ENCODE results near the gene DLG1.

Gene DLG1

DNA sequence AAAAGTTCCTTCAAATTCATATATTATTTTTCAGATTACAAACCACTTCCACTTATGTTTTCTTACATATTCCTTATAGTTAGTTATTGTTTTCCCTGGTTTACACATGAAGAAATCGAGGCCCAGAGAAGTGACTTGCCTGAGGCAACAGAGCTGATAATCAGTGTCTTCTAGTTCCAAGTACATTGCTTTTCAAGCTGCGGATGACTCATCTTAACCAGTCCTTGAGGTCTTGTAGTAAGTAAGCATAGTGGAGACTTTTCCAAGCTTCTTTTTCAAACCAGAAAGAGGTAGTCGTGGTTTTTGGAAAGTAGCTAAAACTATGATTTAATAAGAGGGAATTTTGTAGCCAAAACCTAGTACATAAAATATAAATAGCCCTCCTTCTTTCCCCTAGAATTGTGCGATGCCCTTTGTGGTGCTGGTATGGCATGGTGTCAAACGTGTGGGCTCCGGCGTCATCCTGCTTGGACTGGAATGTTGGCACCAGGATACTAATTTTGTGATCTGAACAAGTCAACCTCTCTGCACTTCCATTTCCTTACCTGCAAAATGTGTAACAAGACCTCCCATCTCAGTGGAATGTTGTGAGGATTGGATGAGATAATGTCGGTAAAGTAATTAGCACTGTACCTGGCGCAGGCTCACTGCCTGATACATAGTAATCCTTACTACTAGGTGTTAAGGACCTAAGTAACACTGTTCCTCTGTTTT, 19.0 kb upstream of the DLG1 start:
- no peak for FAIRE-seq

DNA sequence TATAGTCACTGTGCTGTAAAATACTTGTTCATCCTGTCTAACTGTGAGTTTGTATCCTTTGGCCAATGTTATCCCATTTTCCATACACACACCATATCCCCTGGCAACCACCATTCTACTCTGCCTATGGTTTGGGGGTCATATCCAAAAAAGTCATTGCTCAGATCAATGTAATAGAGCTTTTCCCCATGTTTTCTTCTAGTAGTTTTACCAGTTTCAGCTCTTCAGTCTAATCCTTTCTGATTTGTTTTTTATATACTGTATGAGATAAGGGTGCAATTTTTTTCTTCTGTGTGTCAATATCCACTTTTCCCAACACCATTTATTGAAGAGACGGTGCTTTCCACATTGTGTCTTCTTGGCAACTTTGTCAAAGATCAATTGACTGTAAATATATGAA, 14.0 kb upstream of the DLG1 start:
- FAIRE-seq: no peak

DNA sequence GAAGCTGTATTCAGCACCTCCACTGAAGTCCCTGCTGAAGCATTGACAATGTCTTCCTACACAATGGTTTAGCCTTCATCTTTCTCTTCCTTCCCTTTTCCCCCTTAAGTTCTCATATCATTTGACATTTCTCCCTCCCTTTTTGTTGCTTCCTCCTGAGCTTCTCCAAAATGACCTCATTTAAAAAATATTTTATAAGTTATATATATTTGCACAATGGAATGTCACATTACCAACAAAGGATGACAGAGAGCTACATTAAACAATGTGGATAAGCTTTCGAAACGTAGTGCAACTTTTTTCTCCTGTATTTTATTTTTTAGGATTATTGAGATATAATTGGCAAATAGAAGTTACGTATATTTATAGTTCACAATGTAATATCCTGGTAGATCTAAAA, 13.2 kb upstream of the DLG1 start:
- no peak for FAIRE-seq

DNA sequence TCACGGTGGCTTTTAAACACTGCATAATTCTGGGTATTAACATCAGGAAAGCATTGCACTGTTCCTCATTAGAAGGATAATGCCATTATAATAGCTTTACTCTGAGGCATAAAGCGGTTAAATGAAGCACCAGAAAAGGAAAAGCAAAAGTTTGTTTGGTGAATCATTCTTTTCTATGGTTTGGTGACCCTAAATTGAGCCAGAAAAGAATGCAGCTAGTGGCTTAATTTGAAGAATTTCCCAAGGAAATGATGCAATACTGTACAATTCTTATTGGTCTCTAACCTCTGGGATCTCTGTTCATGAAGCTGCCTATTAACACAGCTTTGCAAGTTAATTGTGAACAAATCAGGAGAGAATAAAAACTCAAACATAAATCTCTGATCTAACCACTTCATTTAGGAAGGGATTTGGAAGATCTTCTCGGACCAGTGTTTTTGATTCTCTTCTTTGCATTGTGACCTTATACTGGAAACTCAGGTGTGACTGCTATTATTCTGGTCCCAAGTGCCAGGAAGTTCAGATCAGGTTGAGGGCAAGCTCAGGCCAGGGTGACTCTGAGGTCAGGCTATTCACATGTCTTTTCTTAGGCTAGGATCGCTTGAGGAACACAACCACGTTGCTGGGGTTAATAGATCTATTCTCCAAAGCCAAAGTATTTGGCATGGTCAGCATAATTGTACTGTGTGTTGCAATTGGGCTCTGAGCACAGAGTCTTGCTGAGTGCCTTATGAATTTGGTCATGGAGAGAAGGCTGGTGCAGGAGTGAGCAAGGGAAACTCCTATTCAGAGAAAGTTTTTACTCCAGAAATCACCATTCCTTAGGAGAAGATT, 11.3 kb upstream of the DLG1 start:
- FAIRE-seq: no peak

DNA sequence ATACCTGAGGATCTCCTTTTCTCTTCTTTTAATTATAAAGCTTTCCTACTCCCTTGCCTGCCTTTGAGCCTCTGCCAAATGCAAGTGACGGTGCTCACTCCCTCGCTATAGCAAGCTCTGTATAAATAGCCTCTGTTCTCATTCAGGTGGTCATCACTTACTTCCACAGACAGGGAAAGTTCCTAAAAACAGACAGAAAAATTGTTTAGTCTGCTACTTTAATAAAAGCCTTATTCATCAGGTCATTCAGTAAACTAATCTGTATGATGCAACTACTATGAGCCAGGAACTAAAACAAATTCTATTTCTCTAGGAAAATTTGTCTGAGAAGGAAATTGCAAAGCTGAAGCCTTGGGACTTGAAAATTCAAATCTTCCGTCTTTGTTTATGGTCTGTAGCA, 10.2 kb upstream of the DLG1 start:
- FAIRE-seq: no peak

DNA sequence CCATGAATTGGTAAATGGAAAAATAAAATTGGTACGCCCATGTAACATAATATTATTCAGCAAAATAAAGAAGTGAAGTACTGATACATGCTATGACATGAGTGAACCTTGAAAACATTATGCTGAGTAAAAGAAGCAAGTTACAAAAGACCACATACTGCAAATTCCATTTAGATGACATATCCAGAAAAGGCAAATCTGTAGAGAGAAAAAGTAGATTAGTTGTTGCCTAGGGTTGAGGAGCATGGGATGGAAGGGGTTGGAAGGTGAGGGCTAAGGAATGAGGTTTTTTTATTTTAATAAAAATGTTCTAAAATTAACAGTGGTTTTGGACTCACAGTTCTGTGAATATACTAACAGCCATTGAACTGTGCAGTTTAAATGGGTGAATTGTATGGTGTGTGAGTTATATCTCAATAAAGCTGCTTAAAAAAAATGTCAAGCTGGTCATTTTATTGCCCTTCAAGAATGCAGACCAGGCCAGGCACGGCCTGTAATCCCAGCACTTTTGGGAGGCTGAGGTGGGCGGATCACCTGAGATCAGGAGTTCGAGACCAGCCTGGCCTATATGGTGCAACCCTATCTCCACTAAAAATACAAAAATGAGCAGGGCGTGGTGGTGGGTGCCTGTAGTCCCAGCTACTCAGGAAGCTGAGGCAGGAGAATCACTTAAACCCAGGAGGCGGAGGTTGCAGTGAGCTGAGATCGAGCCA, 8.1 kb upstream of the DLG1 start:
- no peak for FAIRE-seq

DNA sequence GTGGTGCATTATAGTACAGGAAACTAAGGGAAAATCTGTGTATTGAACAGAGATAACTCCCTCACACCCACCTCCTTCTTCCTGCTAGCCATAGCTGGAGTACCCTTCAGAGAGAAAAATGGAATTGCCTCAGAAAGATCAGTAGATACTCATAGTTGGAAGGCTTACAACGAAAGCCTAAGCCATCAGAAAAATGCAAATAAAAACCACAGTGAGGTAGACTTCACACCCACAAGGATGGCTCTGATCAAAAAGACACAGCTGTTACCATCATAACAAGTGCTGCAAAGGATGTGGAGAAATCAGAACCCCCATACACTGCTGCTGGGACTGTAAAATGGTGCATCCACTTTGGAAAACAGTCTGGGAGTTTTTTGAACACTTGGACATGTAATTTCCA, 7.4 kb upstream of the DLG1 start:
- FAIRE-seq: no peak

DNA sequence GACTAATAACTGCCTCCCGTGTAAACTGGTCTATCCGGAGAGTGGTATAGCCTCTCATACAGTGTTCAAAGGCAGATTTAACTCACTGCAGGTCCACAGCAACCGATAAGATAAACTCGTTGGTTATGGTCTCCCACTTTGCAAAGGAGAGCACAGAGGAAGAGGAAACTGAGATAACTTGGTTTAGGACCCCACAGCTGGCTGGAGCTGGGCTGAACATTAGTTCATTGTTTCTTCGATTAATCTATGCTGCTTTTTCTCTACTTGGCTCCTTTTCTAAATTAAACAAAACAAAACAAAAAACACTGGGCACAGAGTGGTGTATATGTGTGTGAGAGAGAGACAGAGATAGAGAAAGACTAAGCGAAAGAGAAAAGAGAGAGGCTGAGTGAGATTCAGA, 5.0 kb upstream of the DLG1 start:
- FAIRE-seq: no peak

DNA sequence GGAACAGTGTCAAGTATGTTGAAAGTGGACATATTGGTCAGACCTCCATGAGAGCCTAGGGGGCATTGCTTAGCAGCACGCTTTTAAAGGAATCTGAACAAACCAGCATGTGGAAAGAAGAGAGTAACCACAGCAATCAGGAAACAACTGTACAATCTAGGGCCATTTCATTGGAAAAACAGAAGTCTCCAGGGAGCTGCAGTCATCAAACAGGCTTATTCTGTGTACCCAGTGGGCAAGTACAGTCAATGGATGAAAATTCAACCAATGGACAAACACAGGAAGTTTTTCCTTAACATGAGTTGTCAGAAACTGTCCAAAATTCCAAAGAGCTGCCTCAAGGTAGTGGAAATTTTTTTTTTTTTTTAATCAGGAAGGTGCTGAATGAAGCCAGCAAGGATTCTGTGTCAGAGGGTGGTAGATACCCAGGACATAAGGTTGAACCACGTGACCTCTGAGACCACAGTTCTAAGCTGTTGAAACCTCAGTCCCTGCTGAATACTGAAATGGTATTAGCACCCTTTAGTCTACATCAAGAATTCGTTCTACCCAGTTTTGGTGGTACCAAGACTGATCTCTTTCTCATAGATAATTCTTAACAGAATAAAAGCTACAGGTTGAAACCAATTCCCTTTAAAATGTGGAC, 4.4 kb upstream of the DLG1 start:
- no peak for FAIRE-seq

DNA sequence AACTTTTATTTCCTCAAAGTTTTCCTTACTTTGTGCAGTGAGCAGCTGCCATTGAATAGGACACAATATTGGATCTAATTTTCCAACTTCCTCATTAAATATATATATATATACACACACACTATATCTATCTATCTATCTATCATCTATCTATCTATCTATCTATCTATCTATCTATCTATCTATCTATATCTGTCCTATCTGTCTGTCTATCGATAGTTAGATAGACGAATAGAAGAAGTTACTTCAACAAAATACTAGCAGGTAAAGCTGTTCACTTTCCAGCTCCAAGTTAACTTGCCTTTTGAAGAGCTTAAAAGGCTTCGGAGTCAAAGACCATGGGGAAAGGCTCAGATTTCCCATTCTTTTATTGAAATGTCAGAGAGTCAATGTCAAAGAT, 3.6 kb upstream of the DLG1 start:
- FAIRE-seq: no peak

DNA sequence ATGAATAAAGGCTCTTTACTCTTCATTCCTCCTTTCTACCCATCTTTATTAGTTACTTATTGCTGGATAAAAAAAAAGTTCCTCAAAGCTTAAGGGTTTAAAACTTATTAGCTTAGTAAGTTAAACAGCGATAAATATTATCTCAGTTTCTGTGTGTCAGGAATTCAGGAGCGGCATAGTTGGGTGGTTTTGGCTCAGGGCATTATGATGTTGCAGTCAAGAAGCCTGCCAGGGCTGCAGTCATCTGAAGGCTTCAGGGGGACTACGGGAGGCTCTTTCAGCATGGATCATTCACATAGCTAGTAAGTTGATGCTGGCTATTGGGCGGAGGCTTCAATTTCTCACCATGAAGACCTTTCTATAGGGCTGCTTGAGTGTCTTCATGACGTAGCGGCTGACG, 1.9 kb upstream of the DLG1 start:
- no peak for FAIRE-seq

DNA sequence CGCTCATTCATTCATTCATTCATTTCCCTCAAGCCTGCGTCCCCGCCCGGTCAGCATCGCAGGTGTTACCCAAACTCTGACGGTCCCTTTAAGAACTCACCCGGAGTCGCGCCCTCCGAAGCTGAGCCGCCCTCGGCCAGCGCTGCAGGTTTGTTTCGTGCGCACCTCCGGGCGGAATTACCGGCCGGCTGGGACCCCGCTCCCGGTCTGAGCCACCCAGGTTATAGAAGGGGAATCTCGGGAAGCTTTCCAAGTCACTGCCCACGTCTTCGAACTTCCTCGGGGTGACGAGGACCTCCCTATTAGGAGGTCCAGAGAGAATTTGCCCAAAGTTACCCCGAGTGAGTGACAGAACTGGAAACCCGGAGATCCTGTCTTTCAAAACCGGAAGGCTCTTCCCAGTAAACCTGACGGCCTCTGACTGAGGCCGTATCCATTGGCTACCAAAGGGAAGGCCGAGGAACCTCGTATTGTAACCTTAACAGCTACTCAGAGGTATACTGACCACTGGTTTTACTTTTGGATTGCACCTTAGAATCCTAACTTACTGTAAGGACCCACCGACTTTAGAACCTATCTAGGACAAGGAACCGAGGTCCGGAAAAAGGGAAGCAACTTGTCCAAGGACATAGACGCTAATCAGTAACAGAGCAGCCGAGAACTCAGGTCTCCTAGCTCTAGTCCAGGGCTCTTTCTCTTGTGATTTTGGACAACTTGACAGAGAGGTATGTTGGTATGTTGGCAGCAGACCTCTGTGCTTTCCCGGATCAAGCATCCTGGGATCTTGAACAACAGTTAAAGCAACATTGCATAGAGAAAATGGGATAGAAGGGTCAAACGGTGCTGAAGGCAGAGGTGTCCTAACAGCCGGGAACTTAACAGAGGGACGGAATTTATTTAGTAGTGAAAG, 788 bp upstream of the DLG1 start:
- FAIRE-seq: no peak

DNA sequence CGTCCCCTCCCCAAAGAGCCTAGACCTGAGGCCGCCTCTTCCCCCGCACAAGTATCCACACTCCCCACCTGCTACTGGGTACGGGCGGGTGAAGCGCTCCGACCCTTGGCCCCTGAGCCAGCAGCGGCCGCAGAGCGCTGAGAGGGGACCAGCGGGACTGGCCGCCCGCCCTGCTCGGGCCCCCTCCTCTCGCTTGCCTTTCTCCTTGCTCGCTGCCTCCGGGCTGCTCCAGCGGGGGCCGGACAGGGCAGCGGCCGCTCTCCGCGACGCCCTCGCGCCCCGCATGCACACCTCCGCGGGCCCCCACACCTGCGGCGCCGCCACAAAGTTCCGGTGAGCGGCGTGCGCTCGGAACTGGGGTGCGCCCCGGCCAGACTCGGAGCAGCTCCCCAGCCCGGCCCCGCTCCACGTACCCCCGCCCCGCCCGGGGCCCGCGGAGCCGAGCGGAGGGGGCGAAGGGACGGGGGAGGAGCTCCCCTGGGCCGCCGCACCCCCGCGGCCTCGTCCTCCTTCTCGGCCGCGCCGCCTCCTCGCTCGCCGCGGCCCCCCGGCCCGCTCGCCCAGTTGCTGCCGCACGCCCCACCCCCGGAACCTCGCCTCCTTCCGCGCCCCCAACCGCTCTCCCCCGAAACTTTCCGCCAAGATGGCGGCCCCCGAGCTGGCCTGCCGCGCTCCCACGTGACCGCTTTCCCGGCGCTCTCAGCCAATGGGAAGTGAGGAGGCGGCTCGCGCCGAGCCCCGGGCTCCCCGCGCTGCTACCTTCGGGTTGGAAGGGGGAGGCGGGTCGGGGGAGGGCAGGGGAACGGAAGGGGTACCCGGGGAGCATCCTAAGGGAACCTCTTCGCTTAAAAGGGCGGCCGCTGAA, 704 bp downstream of the DLG1 start:
- FAIRE-seq: no peak

DNA sequence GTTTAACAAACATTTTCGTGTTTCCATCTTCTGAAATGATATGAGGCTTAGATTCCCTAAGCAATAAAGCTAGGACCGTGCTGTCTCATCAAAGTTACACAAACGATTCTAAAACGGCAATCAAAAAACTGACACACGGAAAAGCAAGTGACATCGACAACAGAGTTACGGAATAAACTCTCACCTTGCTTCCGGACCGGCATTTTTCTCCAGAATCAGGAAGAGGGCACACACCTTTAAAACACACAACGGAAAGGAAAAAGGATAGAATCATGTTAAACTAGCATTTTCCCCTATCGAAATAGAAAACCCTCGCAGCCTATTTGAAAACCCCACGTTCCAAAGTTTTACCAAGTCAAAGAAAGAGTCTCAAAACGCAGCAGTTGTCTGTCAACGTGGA, 1.4 kb downstream of the DLG1 start:
- FAIRE-seq: no peak

DNA sequence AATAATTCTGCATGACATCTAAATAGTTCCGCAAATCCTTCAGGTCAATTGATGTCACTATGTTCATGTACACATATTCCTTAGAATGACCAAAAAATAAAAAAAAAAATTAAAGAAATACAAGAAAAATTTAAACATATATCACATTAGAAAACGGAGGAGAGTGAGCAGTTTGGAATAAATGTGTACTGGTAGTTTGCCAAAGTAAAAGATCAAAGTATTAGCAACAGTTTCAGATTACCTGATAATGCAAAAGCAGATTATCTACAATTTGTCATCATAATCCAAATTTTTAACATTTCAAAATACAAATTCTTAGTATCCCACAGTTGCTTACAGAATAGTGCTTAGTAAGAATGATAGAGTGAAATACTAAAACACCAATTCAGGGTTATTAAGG, 1.9 kb downstream of the DLG1 start:
- FAIRE-seq: no peak

DNA sequence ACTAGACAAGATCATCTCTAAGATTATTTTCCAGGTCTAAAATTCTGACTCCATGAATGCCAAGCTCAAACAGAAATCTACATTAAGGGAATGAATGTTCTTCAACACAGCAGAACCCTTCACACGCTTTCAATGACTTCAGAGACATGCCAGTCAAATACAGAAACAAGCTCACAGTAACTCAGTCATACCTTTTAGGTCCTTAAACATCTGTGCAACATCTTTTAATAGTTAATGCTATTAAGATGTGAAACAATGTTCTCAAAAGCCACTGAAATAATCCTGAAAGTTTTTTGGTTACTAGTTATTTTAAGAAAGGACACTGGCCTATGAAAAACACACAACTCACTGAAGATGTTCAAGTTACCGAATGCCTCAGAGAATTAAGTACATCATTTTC, 2.5 kb downstream of the DLG1 start:
- FAIRE-seq: no peak

DNA sequence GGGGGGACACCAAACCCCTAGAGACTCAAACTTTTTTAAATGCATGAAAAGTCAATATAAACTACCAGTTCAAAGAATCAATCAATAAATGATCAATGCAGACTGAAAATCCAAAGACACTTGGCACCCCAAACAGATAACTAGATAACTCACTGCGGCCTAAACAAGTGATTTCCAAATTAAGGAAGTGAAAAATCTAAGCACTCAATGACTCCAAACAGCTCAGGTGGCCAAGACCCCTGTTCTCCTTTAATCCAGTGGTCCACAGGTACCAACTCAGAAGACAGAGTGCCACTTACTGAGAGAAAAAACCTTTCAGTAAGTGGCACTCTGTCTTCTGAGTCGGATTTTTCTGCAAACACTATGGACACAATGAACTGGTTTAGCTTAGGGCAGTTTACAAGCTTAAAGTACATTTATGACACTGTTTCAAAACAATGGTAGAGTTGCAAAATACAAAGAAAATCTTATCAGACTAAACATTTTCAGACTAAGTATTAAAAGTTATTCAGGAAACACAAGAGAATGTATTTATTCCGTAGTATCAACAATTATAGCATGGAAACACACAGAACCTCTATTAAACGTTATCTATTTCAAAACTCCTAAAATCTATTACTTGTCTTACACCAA, 4.7 kb downstream of the DLG1 start:
- FAIRE-seq: no peak

DNA sequence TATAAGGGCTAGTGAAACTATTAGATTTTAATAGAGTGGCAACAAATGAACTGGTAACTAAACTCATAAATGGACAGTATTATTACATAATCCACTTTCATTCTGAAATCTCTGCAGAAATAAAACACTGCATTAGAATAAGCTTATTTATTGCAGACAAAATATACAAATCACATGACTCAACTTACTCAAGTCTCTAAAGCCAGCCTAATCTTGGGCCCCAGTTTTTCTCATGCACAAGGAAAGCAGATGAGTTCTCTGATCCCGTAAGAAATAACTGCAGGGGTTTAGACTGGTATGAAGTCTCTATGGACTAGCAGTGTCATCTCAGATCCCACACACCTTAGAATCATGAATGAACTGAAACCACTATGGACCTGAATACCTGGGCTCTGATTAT, 5.8 kb downstream of the DLG1 start:
- no peak for FAIRE-seq

DNA sequence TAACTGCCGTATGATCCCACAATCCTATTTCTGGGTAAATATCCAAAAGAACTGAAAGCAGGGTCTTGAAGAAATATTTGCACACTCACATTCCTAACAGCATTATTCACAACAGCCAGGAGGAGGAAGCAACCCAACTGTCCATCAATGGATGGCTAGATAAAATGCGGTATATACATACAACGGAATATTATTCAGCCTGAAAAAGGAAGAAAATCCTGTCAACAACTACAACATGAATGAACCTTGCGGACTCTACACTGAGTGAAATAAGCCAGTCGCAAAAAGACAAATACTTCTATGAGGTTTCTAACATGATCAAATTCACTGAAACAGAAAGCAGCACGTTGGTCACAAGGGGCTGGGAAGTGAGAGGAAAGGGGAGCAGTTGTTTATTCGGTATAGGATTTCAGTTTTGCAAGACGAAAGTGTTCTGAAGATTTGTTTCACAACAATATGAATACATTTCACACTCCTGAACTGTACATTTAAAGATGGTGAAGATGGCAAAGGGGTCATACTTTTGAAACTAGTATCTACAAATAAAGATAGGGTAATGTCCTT, 6.2 kb downstream of the DLG1 start:
- FAIRE-seq: no peak

DNA sequence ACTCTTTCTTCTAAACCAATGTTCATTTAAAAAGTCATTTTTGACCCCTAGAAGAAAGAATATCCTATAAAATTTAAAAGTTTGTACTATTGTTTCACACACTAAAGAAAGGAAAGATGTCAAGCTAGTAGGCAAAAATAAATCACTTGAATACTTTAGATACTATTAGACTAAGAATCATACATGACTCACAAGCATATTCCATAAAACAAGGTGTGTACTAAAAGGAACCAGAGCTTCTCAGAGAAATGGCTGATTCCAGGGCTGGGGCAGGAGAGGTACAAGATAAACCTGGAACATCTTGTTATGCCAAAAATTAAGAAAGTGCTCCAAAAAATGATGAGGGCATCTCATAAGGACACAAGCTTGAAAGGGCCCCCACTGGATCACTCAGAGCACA, 8.7 kb downstream of the DLG1 start:
- FAIRE-seq: no peak

Data from endometrium (tissue), 2 donors.